ENCODE results near the gene PUM2.

Gene PUM2

DNA sequence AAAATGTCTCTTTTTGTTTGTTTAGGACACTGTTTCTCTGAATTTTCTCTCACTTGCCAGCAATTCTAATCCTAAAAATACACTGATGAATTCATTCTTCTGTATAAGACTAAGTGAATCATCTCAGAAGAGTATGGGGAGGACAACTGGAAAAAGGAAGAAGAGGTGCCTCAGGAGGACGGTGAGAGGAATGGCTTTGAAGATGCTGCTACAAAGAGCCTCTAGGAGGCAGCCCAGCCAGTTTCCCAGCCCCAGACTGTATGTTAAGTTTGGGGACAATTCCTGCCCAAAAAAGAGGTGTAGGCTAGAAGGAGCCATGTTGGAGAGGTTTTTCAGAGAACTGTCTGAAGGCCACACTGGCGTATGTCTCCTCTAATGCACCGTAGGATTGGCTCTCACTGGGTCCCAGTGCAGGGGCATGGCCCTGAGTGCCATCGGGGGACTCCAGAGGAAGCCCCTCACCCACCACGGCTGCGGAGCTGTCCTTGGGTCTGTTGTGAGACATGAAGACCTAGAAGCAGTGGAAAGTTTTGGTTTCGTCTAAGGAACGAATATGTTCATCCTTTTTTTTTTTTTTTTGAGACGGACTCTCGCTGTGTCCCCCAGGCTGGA is 122.6 kb downstream of the PUM2 start:
- DNase-seq, result no peak

- DNase-seq, result no peak
Observed at GRCh38 chr2:20226152-20226545, 124.5 kb downstream of the PUM2 start.

- DNase-seq, result no peak
Observed at GRCh38 chr2:20225294-20226151, 125.1 kb downstream of the PUM2 start.

- peak; percentile 66 for DNase-seq
Observed at GRCh38 chr2:20224716-20225293, 125.8 kb downstream of the PUM2 start, which contains the start of gene SDC1. Gene SDC1, minus strand, starts transcription at chr2:20225130. Its CDS starts 263 bp downstream, at chr2:20224867.

DNA sequence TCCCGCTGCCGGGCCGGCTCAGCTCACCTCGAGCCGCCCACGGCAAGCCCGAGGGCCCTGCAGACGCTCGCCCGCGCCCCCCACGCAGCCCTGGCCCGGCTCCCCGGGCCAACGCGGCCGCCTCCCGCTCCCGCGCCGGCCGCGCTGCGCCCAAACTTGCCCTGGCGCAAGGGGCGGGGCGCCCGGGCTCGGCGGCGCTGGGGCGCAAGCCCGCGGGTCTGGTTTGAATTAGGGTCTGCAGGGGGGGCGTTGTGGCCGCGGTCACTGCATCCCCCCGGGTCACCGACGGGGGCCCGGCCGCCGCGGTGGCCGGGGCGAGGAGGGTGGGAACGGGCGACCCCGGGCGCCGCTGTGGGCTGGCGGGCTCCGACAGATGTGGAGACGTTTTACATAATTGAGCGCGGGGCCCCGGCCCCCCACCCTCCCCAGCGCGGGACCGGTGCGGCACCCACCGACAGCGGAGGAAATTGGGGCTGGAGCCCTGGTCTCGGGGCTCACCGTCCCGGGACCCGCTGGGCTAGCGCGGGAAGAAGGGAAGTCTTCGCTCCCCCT is 126.4 kb downstream of the PUM2 start:
- DNase-seq, result no peak

- peak; percentile 40 for DNase-seq
Observed at GRCh38 chr2:20223407-20224163, 127.1 kb downstream of the PUM2 start.

DNA sequence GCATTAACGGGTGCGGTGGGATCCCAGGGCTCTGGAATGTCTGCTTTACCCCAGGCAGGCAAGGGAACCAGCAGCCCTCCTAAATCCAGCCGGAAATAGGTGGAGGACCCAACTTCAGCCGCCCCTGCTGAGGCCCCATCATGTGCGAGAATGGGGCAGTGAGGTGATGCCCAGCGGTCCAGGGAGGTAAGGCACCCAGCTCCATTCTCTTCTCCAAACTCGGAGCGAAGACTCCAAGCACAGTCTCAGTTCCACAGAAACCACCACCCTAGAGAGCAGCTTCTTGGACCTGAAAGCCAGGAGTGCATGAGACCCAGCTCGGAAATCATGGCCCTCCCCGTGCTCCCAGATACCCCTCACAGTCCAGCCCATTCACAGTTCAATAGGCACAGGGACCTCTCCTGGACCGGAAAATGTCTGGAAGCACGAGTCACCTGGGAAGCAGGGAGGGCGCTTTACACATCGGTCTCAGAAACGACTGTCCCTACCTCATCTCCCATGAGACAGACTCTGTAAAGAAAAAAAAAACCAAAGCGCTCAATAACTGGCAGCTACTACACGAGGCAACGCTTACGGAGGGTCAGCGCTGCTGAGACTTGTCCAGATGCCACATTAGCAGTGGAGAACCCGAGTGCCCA is 127.8 kb downstream of the PUM2 start:
- no peak for DNase-seq

DNA sequence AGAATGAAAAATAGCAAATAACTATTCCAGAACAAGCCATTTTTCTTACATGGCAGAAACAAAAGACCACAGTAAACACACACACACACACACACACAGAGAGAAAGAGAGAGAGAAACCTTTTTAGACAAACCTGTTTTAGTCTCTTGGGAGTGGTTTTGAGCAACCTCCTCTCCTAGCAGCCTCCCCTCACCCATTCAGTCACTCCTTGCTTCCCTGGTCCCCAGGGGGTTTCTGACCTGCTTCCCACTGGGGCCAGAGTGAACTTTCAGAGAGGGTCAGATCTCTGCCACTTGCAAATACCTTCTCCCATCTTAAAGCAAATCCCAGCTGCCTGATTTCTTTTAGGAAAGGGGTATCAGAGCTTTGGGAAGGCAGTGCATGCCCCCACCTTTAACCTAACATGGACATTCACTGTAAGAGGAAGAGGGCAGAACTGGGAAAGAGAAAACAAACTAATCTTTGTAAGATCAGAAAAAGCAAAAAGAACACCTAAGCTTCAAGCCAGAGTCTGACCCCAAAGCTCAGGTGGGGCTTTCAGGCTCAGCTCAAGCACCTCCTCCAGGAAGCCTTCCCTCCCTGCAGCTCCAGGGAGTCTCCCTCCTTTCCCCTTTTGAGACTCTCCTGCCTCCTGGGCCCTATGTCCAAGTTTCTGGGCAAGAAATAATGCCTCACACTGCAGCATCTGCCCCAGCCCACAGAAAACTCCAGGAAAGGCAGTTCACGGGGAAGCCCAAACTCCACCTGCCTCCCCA is 128.5 kb downstream of the PUM2 start:
- DNase-seq, result no peak

DNA sequence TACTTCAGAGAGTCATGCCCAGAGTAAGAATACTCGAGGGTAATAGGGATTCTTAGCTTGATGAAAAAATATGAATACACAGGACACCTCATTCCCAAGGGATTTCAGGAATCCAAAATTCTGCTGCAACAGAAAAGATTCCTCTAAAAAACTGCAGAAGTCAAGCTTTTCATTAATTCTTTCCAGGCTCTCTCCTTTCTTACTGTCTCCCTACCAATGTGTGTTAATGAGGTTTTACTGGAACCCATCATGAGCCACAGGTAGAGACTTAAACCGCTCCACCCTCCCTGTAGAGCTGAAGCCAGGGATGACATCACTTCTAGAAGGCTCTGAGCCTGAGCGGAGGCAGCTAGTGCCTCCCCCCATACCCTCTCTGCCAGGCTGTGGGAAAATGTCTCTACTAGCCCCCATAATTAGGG is 129.1 kb downstream of the PUM2 start:
- DNase-seq, result peak; percentile 94

DNA sequence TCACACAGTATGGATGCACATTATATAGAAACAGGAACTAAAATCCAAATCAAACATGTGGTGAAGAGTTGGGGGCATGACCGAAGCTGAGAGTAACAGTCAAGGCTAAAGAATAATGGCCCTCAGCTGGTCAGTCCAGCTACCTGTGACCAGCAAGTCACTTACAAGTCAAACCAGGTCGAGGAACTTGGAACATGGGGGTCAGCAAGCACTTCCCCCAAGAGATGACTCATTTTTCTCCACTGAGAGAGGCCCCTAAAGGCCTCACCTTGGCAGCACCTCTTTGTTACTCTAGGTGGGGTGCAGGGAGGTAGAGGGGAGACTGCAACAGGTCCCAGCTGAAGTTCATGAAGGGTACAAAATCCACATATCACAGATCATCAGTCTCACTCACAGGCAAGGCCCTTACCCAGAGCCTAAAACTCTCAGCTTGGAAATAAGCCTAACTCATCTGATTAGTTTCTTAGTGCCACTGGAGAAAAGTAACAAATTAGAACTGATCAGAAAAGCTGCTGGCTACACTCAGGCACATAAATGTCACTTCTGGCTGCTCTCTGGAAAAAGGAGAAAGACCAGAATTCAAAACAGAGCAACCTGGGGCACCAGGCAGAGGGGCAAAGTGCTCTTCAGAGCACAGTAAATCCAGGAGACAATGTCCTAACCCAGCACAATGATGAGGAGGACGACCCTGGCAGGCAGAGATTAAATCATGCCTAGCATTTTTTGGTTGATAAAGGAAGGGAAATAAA is 129.7 kb downstream of the PUM2 start:
- no peak for DNase-seq

DNA sequence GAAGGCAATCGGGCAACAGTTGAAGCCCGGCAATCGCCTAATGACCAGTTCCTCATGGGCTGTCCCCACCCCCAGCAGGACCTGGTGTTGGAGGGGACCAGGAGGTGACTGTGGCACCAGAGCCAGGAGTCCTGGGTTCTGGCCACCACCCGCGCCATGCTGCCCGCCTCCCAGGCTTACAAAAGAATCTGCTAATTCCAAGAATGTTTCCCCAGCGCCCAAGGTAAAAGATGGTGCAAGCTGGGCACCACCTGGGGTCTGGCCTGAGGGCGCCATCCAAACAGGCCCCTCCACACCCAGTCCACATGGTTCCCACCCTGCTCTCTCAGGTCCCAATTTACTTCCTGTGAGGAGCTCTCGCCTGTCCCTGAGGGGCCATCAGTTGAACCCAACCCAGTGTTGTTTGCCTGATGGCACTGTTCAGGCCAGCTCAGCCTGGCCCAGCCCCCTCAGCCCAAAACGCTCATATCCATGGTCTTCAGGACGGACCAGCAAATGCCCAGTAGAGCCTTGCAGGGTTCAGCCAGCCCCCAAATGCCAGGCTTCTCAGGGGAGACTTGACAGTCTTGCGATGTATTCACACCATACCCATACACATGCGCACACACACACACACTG is 130.8 kb downstream of the PUM2 start:
- no peak for DNase-seq

DNA sequence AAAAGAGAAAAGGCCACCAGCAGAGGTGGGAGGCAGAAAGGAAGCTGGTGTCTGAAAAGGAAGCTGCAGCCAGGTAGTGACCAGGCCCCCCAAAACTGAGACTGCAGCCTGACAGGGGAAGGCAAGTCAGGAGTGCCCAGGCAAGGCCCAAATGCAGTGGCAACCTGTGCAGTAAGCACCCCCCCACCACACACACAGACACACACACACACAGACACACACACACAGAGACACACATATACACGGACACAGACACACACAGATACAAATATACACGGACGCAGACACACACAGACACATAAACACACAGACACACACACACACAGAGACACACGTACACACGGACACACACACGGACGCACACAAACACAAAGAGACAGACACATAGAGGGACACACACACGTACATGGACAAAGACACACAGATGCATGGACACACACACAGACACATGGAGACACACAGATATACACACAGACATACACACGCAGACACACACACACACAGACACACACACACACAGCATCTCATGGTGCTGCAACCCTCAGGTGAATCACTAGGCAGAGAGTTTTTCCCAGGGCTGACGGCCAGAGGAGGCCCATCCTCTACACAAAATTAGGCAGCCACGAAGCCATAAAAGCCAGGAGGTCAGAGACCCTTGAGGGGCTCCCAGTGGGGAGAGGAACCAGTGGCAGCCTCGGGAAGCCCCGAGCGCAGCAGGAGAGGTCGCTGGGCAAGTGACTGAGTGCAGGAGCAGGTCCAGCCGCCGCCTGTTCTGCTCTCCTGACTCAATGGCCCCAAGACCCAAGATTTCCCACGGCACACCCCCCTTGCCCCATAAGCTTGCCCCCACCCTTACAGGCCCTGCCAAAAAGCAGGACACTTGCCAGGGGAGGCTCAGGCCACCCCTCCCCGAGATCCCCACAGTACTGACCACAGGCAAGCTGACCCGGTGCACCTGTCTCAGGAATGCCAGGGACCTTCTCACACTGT is 132.0 kb downstream of the PUM2 start:
- DNase-seq, result no peak

DNA sequence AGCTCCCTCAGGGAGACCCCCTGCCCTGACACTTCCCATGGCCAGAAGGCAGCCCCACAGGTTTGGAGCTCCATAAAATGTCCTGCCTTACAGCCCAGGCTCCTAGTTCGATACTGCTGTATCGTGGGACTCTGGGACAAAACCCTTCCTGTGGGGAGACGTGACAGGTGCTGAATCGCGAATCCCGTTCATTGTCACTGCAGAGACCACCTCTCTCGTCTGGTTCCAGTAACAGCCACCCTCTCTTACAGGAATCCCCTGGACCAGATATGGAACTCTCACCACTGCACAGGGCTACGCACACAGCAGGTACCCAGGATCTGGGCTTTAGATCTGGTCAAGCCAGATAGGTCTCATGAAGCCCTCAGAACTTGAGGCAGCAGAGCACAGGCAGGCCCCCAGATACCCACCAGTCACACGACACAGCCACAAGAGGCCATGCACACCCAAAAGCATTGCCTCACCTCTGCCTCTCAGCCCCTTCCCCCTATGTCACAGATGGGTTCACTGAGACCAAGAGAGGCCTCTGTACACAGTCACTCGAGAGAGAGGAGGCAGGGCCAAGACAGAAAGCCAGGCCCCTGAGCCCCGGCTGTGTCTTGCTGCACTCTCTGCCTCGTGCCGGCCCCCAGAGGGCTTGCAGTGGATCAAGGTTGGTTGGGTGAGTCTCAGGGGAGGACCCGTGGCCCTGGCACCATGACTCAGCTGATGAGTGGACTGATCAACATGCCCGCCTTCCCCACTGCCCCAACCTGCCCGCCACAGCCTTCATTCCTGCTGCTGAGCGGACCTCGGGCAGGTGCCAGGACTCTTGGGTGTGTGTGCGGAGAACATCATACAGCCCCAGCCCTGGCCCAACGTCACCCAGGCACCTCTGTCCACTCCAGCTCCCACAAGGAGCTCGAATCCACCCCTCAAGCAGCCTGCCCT is 133.3 kb downstream of the PUM2 start:
- no peak for DNase-seq

- DNase-seq, result no peak
Observed at GRCh38 chr2:20216130-20217025, 134.3 kb downstream of the PUM2 start.

DNA sequence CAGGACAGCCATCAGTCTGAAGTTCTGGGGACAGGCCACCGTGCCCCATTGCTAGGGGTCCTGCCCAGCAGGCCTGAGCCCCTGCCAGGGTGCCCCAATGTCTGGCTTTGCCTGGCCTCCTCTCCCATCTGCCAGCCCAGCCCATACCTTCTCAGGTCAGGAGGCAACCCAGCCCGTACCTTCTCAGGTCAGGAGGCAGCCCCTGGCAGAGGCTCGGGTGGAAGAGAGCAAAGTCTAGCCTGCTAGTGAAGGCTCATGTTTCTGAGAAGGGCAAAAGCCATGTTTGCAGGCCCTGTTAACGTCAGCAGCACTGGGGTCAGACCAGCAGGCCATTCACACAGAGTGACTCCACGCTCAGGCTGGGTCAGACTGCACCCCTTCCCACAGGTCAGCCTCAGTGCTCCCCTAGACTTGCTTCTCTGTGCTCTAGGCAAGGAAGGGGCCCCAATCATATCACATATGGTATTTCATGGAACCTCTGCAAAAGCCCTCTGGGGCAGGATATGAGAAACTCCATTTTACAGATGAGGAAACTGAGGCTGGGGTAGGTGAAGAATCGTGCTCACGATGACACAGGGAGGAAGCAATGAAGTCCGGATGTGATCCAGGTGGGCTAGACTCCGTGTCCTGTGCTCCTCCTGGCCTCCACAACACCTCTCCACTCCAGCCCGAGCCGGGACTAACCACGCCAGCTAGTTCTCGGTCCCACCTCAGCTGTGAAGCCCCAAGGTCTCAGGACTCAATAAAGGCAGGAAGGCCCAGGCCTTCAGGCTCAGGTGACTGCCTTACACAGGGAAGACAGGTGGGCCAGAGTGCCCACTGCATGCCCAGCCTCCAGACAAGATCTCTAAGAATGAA is 135.2 kb downstream of the PUM2 start:
- DNase-seq, result no peak
